Glutamatergic neuron (in vitro differentiated cells): ENCODE results near the gene SAMSN1. TPM values are rescaled to one million over a fixed set of nuclear protein-coding genes. Genes with fewer than 3 reads are reported as not detected.
"Not testable (repeated sequence)": the region's sequence is repeated elsewhere in the genome, so short reads cannot be mapped to it uniquely, and the experiment has no call there.

ENCODE experiments used
- DNase-seq: peaks from one replicate; pipeline ENCODE4 v3.0.0; 2022
- H3K27ac Mint-ChIP-seq: one replicate; pipeline ENCODE4 v1.8.0; 2020; ENCODE audit warnings: mild to moderate bottlenecking, mixed read lengths, inconsistent platforms; ENCODE audit not compliant: unreplicated experiment
- H3K27me3 Mint-ChIP-seq: one replicate; pipeline ENCODE4 v1.8.0; 2020; ENCODE audit warnings: mild to moderate bottlenecking, moderate library complexity, mixed read lengths, inconsistent platforms; ENCODE audit not compliant: unreplicated experiment
- H3K36me3 Mint-ChIP-seq: one replicate; pipeline ENCODE4 v1.8.0; 2020; ENCODE audit warnings: mild to moderate bottlenecking, mixed read lengths, inconsistent platforms; ENCODE audit not compliant: unreplicated experiment
- H3K4me1 Mint-ChIP-seq: one replicate; pipeline ENCODE4 v1.8.0; 2020; ENCODE audit warnings: mild to moderate bottlenecking, low read depth, mixed read lengths, inconsistent platforms; ENCODE audit not compliant: unreplicated experiment
- H3K4me3 Mint-ChIP-seq: one replicate; pipeline ENCODE4 v1.8.0; 2020; ENCODE audit warnings: mild to moderate bottlenecking, mixed read lengths, inconsistent platforms; ENCODE audit not compliant: unreplicated experiment
- H3K9me3 Mint-ChIP-seq: one replicate; pipeline ENCODE4 v1.8.0; 2020; ENCODE audit warnings: mild to moderate bottlenecking, moderate library complexity, mixed read lengths, inconsistent platforms; ENCODE audit not compliant: unreplicated experiment
- CTCF ChIP-seq: fragments of 200-600 bp; sonication (generic); IDR thresholded peaks from one replicate; pipeline ENCODE4 v1.5.0; 2021; ENCODE audit not compliant: partially characterized antibody, unreplicated experiment
- total RNA-seq: library from RNA; stranded (reverse); fragmentation: NEBNext Ultra II Directional; extraction: Animal tissue kit (Norgen Biotek cat#: 25700); gene quantifications from one replicate; pipeline ENCODE4 v1.2.1, GENCODE V29; 2021; ENCODE audit not compliant: unreplicated experiment

SAMSN1 gene
- total RNA-seq, 1 donor from 2014 or later = 28.3 TPM

- no peak overlapping the region for H3K27ac Mint-ChIP-seq
- no peak for DNase-seq
- no peaks in the 10 kb centered on the region for H3K4me1 Mint-ChIP-seq
- H3K9me3 Mint-ChIP-seq = no peaks in the 10 kb centered on the region
- H3K4me3 Mint-ChIP-seq = no peak overlapping the region
- no peaks in the 10 kb centered on the region for H3K27me3 Mint-ChIP-seq
- no peak for TF ChIP-seq CTCF
- no peaks in the 10 kb centered on the region for H3K36me3 Mint-ChIP-seq
Observed at GRCh38 chr21:14550135-14550534, 4.0 kb upstream of the SAMSN1 start.

- Mint-ChIP-seq H3K4me3 (no peak overlapping the region), H3K9me3 (no peaks in the 10 kb centered on the region), H3K36me3 (no peaks in the 10 kb centered on the region), H3K27me3 (no peaks in the 10 kb centered on the region), H3K27ac (no peak overlapping the region), H3K4me1 (no peaks in the 10 kb centered on the region)
- no peak for DNase-seq
- TF ChIP-seq CTCF = no peak
Observed at GRCh38 chr21:14548779-14549178, 2.7 kb upstream of the SAMSN1 start.

GRCh38 chr21:14547834-14548513, 1.9 kb upstream of the SAMSN1 start:
- H3K36me3 Mint-ChIP-seq = no peaks in the 10 kb centered on the region
- H3K4me1 Mint-ChIP-seq = no peaks in the 10 kb centered on the region
- H3K27me3 Mint-ChIP-seq = no peaks in the 10 kb centered on the region
- H3K9me3 Mint-ChIP-seq = no peaks in the 10 kb centered on the region
- TF ChIP-seq CTCF = no peak
- DNase-seq = no peak
- no peak overlapping the region for H3K4me3 Mint-ChIP-seq
- no peak overlapping the region for H3K27ac Mint-ChIP-seq

- not testable (repeated sequence) for DNase-seq, H3K4me1 Mint-ChIP-seq, H3K27ac Mint-ChIP-seq, H3K9me3 Mint-ChIP-seq, H3K27me3 Mint-ChIP-seq, H3K36me3 Mint-ChIP-seq, H3K4me3 Mint-ChIP-seq
Observed at GRCh38 chr21:14546719-14547118, 604 bp upstream of the SAMSN1 start.

GRCh38 chr21:14543983-14544382, 2.1 kb downstream of the SAMSN1 start:
- Mint-ChIP-seq H3K27me3 (no peaks in the 10 kb centered on the region), H3K36me3 (no peaks in the 10 kb centered on the region), H3K9me3 (no peaks in the 10 kb centered on the region), H3K27ac (no peak overlapping the region), H3K4me3 (no peak overlapping the region), H3K4me1 (no peaks in the 10 kb centered on the region)
- no peak for DNase-seq
- TF ChIP-seq CTCF = no peak
